HCT116 (cell line): ENCODE data around the gene ACOT6. TPM values are rescaled to one million over a fixed set of nuclear protein-coding genes. Genes with fewer than 3 reads are reported as not detected.

ENCODE experiments used
- ATAC-seq: fragments of 200-7000 bp; cut with Tn5 transposase; 2 replicates; pipeline ENCODE4 v1.9.1; 2020; ENCODE audit warnings: mild to moderate bottlenecking, moderate library complexity
- BruUV-seq: library from RNA; stranded (reverse); fragments of 400-500 nt; replicated peaks from 2 replicates; lab custom pipeline; 2021; lab: Mats Ljungman, UMichigan
- CTCF ChIA-PET: fragments of 300-600 bp; sonication (Branson Sonifier 250); formaldehyde crosslinking; loops from one replicate; lab custom pipeline; 2021; ENCODE audit warnings: antibody characterized with exemption; lab: Charles Lee
- POLR2A ChIA-PET: fragments of 300-600, 350-600 bp; sonication (Branson Sonifier 250); formaldehyde crosslinking; loops from one replicate; lab custom pipeline; 2021; ENCODE audit warnings: antibody characterized with exemption; lab: Charles Lee
- RAD21 ChIA-PET, 2 experiments: fragments of 300-600 bp; sonication (Branson Sonifier 250); formaldehyde crosslinking; loops; one replicate each; lab custom pipeline; 2023; ENCODE audit warnings: low total read pairs in 2 of 2; ENCODE audit not compliant: uncharacterized antibody in 2 of 2, unreplicated experiment in 2 of 2, low non-redundant PET in 1 of 2; lab: Charles Lee
- DNase-seq: peaks from one replicate; pipeline ENCODE4 v3.0.0-alpha.2; 2010; ENCODE audit warnings: low read depth, low spot score
- H2AFZ ChIP-seq: fragments of 200-600 bp; shearing (Covaris generic), sonication (generic); 2 replicates; pipeline ENCODE4 v1.6.1; 2017; ENCODE audit warnings: low read depth, mixed run types, mixed read lengths, antibody characterized with exemption, low read length; ENCODE audit not compliant: poor library complexity, severe bottlenecking
- H3K27ac ChIP-seq: 2 replicates; pipeline ENCODE4 v1.5.1; 2012; ENCODE audit warnings: low read depth, low read length
- H3K27me3 ChIP-seq: fragments of 200-600 bp; sonication (generic); 2 replicates; pipeline ENCODE4 v1.6.1; 2016; ENCODE audit warnings: mixed run types, low read length, mixed read lengths; ENCODE audit not compliant: insufficient read depth
- H3K36me3 ChIP-seq, 2 experiments: fragments of 200-500 bp in 1 of 2; fragments of 200-600 bp in 1 of 2; sonication (Bioruptor generic) in 1 of 2; sonication (generic) in 1 of 2; 2 replicates each; pipeline versions ENCODE4 v1.5.1 to v1.6.1; 2014 to 2016; ENCODE audit warnings: low read length in 2 of 2, inconsistent platforms in 1 of 2, mixed read lengths in 1 of 2, mixed run types in 1 of 2; ENCODE audit not compliant: insufficient read depth in 2 of 2, control insufficient read depth in 1 of 2
- H3K4me1 ChIP-seq, 2 experiments: fragments of 200-600 bp in 1 of 2; sonication (generic) in 1 of 2; 2 replicates each; pipeline versions ENCODE4 v1.5.1 to v1.6.1; 2012 to 2017; ENCODE audit warnings: low read length in 2 of 2, inconsistent platforms in 1 of 2, mild to moderate bottlenecking in 1 of 2, mixed read lengths in 1 of 2, mixed run types in 1 of 2, moderate library complexity in 1 of 2; ENCODE audit not compliant: insufficient read depth in 2 of 2, control insufficient read depth in 1 of 2
- H3K4me2 ChIP-seq: fragments of 200-600 bp; sonication (generic); 2 replicates; pipeline ENCODE4 v1.6.1; 2017; ENCODE audit warnings: mixed run types, low read length, mixed read lengths
- H3K4me3 ChIP-seq, 2 experiments: fragments of 200-600 bp in 1 of 2; sonication (generic) in 1 of 2; replicated peaks in 1 of 2; 2 replicates each; pipeline ENCODE4 v1.5.1; 2011 to 2016; ENCODE audit warnings: low read length in 2 of 2, control low read depth in 1 of 2, low read depth in 1 of 2, mild to moderate bottlenecking in 1 of 2, mixed read lengths in 1 of 2, mixed run types in 1 of 2
- H3K79me2 ChIP-seq: fragments of 200-600 bp; sonication (generic); 2 replicates; pipeline ENCODE4 v1.6.1; 2017; ENCODE audit warnings: mild to moderate bottlenecking, mixed run types, low read length, moderate library complexity, mixed read lengths; ENCODE audit not compliant: insufficient read depth
- H3K9ac ChIP-seq: fragments of 200-600 bp; sonication (generic); 2 replicates; pipeline ENCODE4 v1.6.1; 2016; ENCODE audit warnings: low read length, mixed read lengths
- H3K9me2 ChIP-seq: fragments of 200-600 bp; sonication (generic), shearing (Covaris generic); 2 replicates; pipeline ENCODE4 v1.6.1; 2017; ENCODE audit warnings: mixed run types, mild to moderate bottlenecking, moderate library complexity; ENCODE audit not compliant: insufficient read depth
- H3K9me3 ChIP-seq, 2 experiments: fragments of 200-500 bp in 1 of 2; fragments of 200-600 bp in 1 of 2; sonication (Bioruptor generic) in 1 of 2; sonication (generic) in 1 of 2; 2 replicates each; pipeline ENCODE4 v1.6.1; 2014 to 2017; ENCODE audit warnings: low read length in 2 of 2, mixed read lengths in 2 of 2, inconsistent platforms in 1 of 2, low read depth in 1 of 2, mild to moderate bottlenecking in 1 of 2, mixed run types in 1 of 2, moderate library complexity in 1 of 2; ENCODE audit not compliant: control insufficient read depth in 1 of 2, insufficient read depth in 1 of 2
- H4K20me1 ChIP-seq: fragments of 200-600 bp; sonication (generic), shearing (Covaris generic); 2 replicates; pipeline ENCODE4 v1.6.1; 2017; ENCODE audit warnings: mixed run types, mild to moderate bottlenecking, moderate library complexity; ENCODE audit not compliant: insufficient read depth
- ATF3 ChIP-seq: IDR thresholded peaks from 2 replicates; pipeline ENCODE4 v1.6.1; 2012
- CBX3 ChIP-seq: IDR thresholded peaks from 2 replicates; pipeline ENCODE4 v1.6.1; 2012; ENCODE audit warnings: low read depth
- CEBPB ChIP-seq: IDR thresholded peaks from 2 replicates; pipeline ENCODE4 v1.6.1; 2012; ENCODE audit warnings: low read depth
- ELF1 ChIP-seq: IDR thresholded peaks from 2 replicates; pipeline ENCODE4 v1.6.1; 2012; ENCODE audit warnings: low read depth, borderline replicate concordance
- EZH2 ChIP-seq: fragments of 200-600 bp; sonication (generic); IDR thresholded peaks from 2 replicates; pipeline ENCODE4 v1.6.1; 2017; ENCODE audit warnings: antibody characterized with exemption, mixed run types
- EZH2phosphoT487 ChIP-seq: fragments of 200-600 bp; IDR thresholded peaks from 2 replicates; pipeline ENCODE4 v1.6.1; 2018; ENCODE audit warnings: antibody characterized with exemption, borderline replicate concordance
- JUND ChIP-seq: IDR thresholded peaks from 2 replicates; pipeline ENCODE4 v1.6.1; 2012
- POLR2A ChIP-seq: IDR thresholded peaks from 2 replicates; pipeline ENCODE4 v1.7.0; 2011; ENCODE audit warnings: borderline replicate concordance; ENCODE audit not compliant: insufficient read depth, insufficient read length; ENCODE audit errors: extremely low read depth
- RAD21 ChIP-seq: IDR thresholded peaks from 2 replicates; pipeline ENCODE4 v1.6.1; 2012; ENCODE audit warnings: low read depth, mild to moderate bottlenecking
- SIN3A ChIP-seq: IDR thresholded peaks from 2 replicates; pipeline ENCODE4 v1.6.1; 2012; ENCODE audit warnings: low read depth
- SP1 ChIP-seq: IDR thresholded peaks from 2 replicates; pipeline ENCODE4 v1.6.1; 2012; ENCODE audit warnings: low read depth
- TCF7L2 ChIP-seq: IDR thresholded peaks from 2 replicates; pipeline ENCODE4 v1.7.0; 2011; ENCODE audit warnings: borderline replicate concordance, inconsistent platforms; ENCODE audit not compliant: insufficient read depth, insufficient read length; ENCODE audit errors: extremely low read depth
- ZBTB33 ChIP-seq: IDR thresholded peaks from 2 replicates; pipeline ENCODE4 v1.6.1; 2011; ENCODE audit warnings: mild to moderate bottlenecking, low read length, moderate library complexity; ENCODE audit not compliant: insufficient replicate concordance; ENCODE audit errors: extremely low read depth
- ZFX ChIP-seq: fragments of 450-650 bp; IDR thresholded peaks from 2 replicates; pipeline ENCODE4 v1.6.1; 2017
- intact Hi-C: fragments of 100-400 bp; cut with micrococcal nuclease; formaldehyde crosslinking; loops from 2 replicates; pipeline ENCODE4 v1.10.0; 2022
- total RNA-seq: library from RNA; stranded (reverse); gene quantifications from one replicate; pipeline ENCODE4 v1.2.1, GENCODE V29; 2021; ENCODE audit not compliant: unreplicated experiment
- TF ChIP-seq, protein P1 (sequence below): IDR thresholded peaks from 2 replicates; pipeline ENCODE4 v1.6.1; 2012
- TF ChIP-seq, protein P2 (sequence below), 3 experiments: fragments of 200-600 bp in 1 of 3; sonication (generic) in 1 of 3; IDR thresholded peaks in 2 of 3; conservative IDR thresholded peaks in 1 of 3; 2 replicates each; pipeline ENCODE4 v1.5.1; 2012 to 2017; ENCODE audit warnings: low read depth in 2 of 3, low read length in 2 of 3, antibody characterized with exemption in 1 of 3, borderline replicate concordance in 1 of 3, control low read depth in 1 of 3, mild to moderate bottlenecking in 1 of 3, mixed read lengths in 1 of 3, mixed run types in 1 of 3, moderate library complexity in 1 of 3; ENCODE audit not compliant: insufficient read depth in 1 of 3

ACOT6 gene
- total RNA-seq, 1 experiment from 2014 or later, result not detected

DNA sequence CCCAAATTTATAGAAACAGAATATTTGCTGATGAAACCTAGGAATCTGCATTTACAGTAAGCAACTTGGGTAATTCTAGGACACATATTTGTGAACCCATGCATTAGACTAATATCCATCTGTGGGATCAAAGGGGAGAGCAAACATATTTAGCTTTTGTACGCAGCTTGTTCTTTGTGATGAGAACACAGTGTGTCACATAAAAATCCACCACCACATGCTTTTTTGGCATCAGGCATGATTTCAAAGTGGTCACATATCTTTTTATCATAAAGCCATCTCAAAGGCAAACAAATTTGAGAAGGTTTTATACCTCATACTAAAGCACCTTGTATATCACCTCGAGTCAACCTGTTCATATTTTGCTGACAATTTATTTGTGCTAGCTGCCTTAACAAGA, 48.2 kb downstream of the ACOT6 start:
- Histone ChIP-seq H4K20me1 (no peaks in the 10 kb centered on the region), H3K4me1 (peaks cover 5 to 13% of the 10 kb centered on the region in 2 experiments), H3K4me3 (no peak overlapping the region), H3K9me3 (no peaks in the 10 kb centered on the region), H3K9ac (no peak overlapping the region), H3K27ac (no peak overlapping the region), H3K36me3 (no peaks in the 10 kb centered on the region), H3K9me2 (no peaks in the 10 kb centered on the region), H3K27me3 (no peaks in the 10 kb centered on the region), H3K4me2 (no peak overlapping the region), H2AFZ (no peak overlapping the region), H3K79me2 (no peaks in the 10 kb centered on the region)
- ChIA-PET CTCF (no interaction called here), RAD21 (no interaction called here), POLR2A (no interaction called here)
- ATAC-seq (no peak), DNase-seq (no peak)
- BruUV-seq, result no TSS peak
- intact Hi-C loops, result no loop called here
- no peak for TF ChIP-seq JUND
- TF ChIP-seq TCF7L2, result no peak
- TF ChIP-seq SIN3A, result no peak
- TF ChIP-seq CEBPB, result no peak
- TF ChIP-seq POLR2A, result no peak
- TF ChIP-seq, protein P1, sequence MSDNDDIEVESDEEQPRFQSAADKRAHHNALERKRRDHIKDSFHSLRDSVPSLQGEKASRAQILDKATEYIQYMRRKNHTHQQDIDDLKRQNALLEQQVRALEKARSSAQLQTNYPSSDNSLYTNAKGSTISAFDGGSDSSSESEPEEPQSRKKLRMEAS, result no peak
- no peak for TF ChIP-seq ATF3
- TF ChIP-seq EZH2phosphoT487, result no peak
- no peak for TF ChIP-seq EZH2
- no peak for TF ChIP-seq SP1
- no peak for TF ChIP-seq CBX3

GRCh38 chr14:73661872-73662271, 49.6 kb downstream of the ACOT6 start:
- Histone ChIP-seq H3K27ac (peak overlapping the region; percentile 1; the same call in 1 of the 2 replicates), H3K27me3 (no peaks in the 10 kb centered on the region), H4K20me1 (no peaks in the 10 kb centered on the region), H3K9me3 (no peaks in the 10 kb centered on the region), H3K9ac (no peak overlapping the region), H3K4me3 (no peak overlapping the region), H3K79me2 (no peaks in the 10 kb centered on the region), H3K4me1 (peaks cover 5 to 13% of the 10 kb centered on the region in 2 experiments), H3K4me2 (peak overlapping the region; percentile 49; the same call in 1 of the 2 replicates), H2AFZ (no peak overlapping the region), H3K36me3 (no peaks in the 10 kb centered on the region), H3K9me2 (no peaks in the 10 kb centered on the region)
- ATAC-seq, result no peak
- BruUV-seq, result no TSS peak
- DNase-seq, result no peak
- CTCF ChIA-PET, result interaction anchor here (0.7 to 1.2 kb wide), 4 partner anchors 13 to 489 kb away, joined by 3 to 4 read pairs (median 3); no protein-coding TSS in a partner anchor
- RAD21 ChIA-PET, result interaction anchor here in 1 of 2 experiments (0.6 kb wide), 1 partner anchor 53 kb away, joined by 5 read pairs; the partner anchor contains the start of gene PNMA1
- intact Hi-C loops, result no loop called here
- POLR2A ChIA-PET, result interaction anchor here (0.8 kb wide), 1 partner anchor 288 kb away, joined by 3 read pairs; the partner anchor contains the start of genes COQ6 and FAM161B
- TF ChIP-seq RAD21 (no peak), CEBPB (no peak), EZH2 (no peak), ZFX (no peak), SIN3A (no peak), ELF1 (no peak), ZBTB33 (no peak), ATF3 (no peak)
- TF ChIP-seq, protein P2, sequence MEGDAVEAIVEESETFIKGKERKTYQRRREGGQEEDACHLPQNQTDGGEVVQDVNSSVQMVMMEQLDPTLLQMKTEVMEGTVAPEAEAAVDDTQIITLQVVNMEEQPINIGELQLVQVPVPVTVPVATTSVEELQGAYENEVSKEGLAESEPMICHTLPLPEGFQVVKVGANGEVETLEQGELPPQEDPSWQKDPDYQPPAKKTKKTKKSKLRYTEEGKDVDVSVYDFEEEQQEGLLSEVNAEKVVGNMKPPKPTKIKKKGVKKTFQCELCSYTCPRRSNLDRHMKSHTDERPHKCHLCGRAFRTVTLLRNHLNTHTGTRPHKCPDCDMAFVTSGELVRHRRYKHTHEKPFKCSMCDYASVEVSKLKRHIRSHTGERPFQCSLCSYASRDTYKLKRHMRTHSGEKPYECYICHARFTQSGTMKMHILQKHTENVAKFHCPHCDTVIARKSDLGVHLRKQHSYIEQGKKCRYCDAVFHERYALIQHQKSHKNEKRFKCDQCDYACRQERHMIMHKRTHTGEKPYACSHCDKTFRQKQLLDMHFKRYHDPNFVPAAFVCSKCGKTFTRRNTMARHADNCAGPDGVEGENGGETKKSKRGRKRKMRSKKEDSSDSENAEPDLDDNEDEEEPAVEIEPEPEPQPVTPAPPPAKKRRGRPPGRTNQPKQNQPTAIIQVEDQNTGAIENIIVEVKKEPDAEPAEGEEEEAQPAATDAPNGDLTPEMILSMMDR (IDR thresholded peaks at IDR 0.05 in 2 of 3, conservative IDR thresholded peaks at IDR 0.05 in 1 of 3; ENCODE audit: borderline replicate concordance in 1 of 3, insufficient read depth in 1 of 3, low read depth in 2 of 3, low read length in 2 of 3), result no peak
- TF ChIP-seq, protein P1, result no peak
